Amniotic stem cell (primary cell): ENCODE measurements around the gene LETM1.
A peak's percentile ranks its signal among the peaks of the same experiment; 100 is the strongest.

Experiments used
- DNase-seq: peaks from one replicate; lab custom pipeline; 2025; lab: John Stamatoyannopoulos, UW

Gene LETM1

GRCh38 chr4:1872870-1873269 is 16.9 kb upstream of the LETM1 start:
- DNase-seq: no peak

- DNase-seq: no peak
Observed at GRCh38 chr4:1871471-1872021, 15.6 kb upstream of the LETM1 start.

GRCh38 chr4:1870578-1871443 is 14.9 kb upstream of the LETM1 start, which contains the start of gene NSD2:
Gene NSD2 (plus strand): TSS chr4:1871393. CDS start chr4:1900655, 29,262 bp downstream.
- DNase-seq: peak; percentile 88

GRCh38 chr4:1870328-1870577 is 14.3 kb upstream of the LETM1 start:
- peak; percentile 46 for DNase-seq

- DNase-seq: no peak
Observed at GRCh38 chr4:1869530-1870327, 13.8 kb upstream of the LETM1 start.

- no peak for DNase-seq
Observed at GRCh38 chr4:1868912-1869311, 13.0 kb upstream of the LETM1 start.

- DNase-seq: no peak
Observed at GRCh38 chr4:1868293-1868692, 12.3 kb upstream of the LETM1 start.

GRCh38 chr4:1866189-1866661 is 10.3 kb upstream of the LETM1 start:
- no peak for DNase-seq

GRCh38 chr4:1864076-1865008 is 8.4 kb upstream of the LETM1 start:
- no peak for DNase-seq

GRCh38 chr4:1863297-1864033 is 7.5 kb upstream of the LETM1 start:
- DNase-seq: no peak

- no peak for DNase-seq
Observed at GRCh38 chr4:1862961-1863296, 7.0 kb upstream of the LETM1 start.

- DNase-seq: no peak
Observed at GRCh38 chr4:1862055-1862911, 6.3 kb upstream of the LETM1 start.

- DNase-seq: no peak
Observed at GRCh38 chr4:1859389-1859753, 3.4 kb upstream of the LETM1 start.

GRCh38 chr4:1857931-1858330 is 2.0 kb upstream of the LETM1 start:
- DNase-seq: no peak

GRCh38 chr4:1856943-1857699 is 1.2 kb upstream of the LETM1 start:
- DNase-seq: no peak

- DNase-seq: no peak
Observed at GRCh38 chr4:1855333-1856070, 454 bp downstream of the LETM1 start.

- DNase-seq: no peak
Observed at GRCh38 chr4:1854752-1855151, 1.2 kb downstream of the LETM1 start.

GRCh38 chr4:1852904-1853623 is 2.9 kb downstream of the LETM1 start:
- DNase-seq: no peak
